Liver (tissue), 9 donors: ENCODE measurements around the gene OPA3. TPM values are rescaled to one million over a fixed set of nuclear protein-coding genes. Genes with fewer than 3 reads are reported as not detected.

ENCODE experiments used
- DNase-seq: peaks from one replicate; pipeline ENCODE4 v3.0.0-alpha.2; 2017; ENCODE audit warnings: low spot score
- H3K27ac ChIP-seq, 2 donors: one replicate each; pipeline ENCODE4 v1.7.0; 2013; ENCODE audit warnings: inconsistent platforms in 2 of 2, low read length in 2 of 2, control low read depth in 1 of 2, low read depth in 1 of 2, mild to moderate bottlenecking in 1 of 2
- H3K27me3 ChIP-seq, 4 donors: one replicate each; pipeline versions ENCODE4 v1.6.1 to v1.7.0; 2013; ENCODE audit warnings: low read length in 3 of 4, inconsistent platforms in 1 of 4, mild to moderate bottlenecking in 1 of 4, moderate library complexity in 1 of 4; ENCODE audit not compliant: control insufficient read depth in 4 of 4, insufficient read depth in 4 of 4
- H3K36me3 ChIP-seq, 4 donors: one replicate each; pipeline versions ENCODE4 v1.6.1 to v1.7.0; 2013; ENCODE audit warnings: low read length in 3 of 4, mild to moderate bottlenecking in 3 of 4, low read depth in 1 of 4, moderate library complexity in 1 of 4; ENCODE audit not compliant: control insufficient read depth in 4 of 4, insufficient read depth in 3 of 4
- H3K4me1 ChIP-seq, 4 donors: one replicate each; pipeline versions ENCODE4 v1.6.1 to v1.7.0; 2013; ENCODE audit warnings: low read length in 3 of 4, mild to moderate bottlenecking in 3 of 4, moderate library complexity in 1 of 4; ENCODE audit not compliant: control insufficient read depth in 4 of 4, insufficient read depth in 4 of 4
- H3K4me3 ChIP-seq, 3 donors: one replicate each; pipeline versions ENCODE4 v1.6.1 to v1.7.0; 2013; ENCODE audit warnings: low read length in 3 of 3, control low read depth in 1 of 3, low read depth in 1 of 3, mild to moderate bottlenecking in 1 of 3
- H3K9ac ChIP-seq, 2 donors: one replicate each; pipeline ENCODE4 v1.7.0; 2013; ENCODE audit warnings: low read length in 2 of 2, mild to moderate bottlenecking in 2 of 2, moderate library complexity in 2 of 2, control low read depth in 1 of 2, low read depth in 1 of 2
- H3K9me3 ChIP-seq, 4 donors: one replicate each; pipeline versions ENCODE4 v1.6.1 to v1.7.0; 2013; ENCODE audit warnings: low read length in 3 of 4; ENCODE audit not compliant: control insufficient read depth in 4 of 4
- EGR1 ChIP-seq, 2 donors: IDR thresholded peaks; 2 replicates each; pipeline ENCODE4 v1.6.1; 2016 to 2018; ENCODE audit warnings: antibody characterized with exemption in 2 of 2, low read depth in 2 of 2
- FOXA1 ChIP-seq: IDR thresholded peaks from 2 replicates; pipeline ENCODE4 v1.6.1; 2016; ENCODE audit warnings: antibody characterized with exemption
- GABPA ChIP-seq, 2 donors: IDR thresholded peaks in 1 of 2; conservative IDR thresholded peaks in 1 of 2; 2 replicates each; pipeline ENCODE4 v1.6.1; 2016; ENCODE audit warnings: antibody characterized with exemption in 2 of 2, mild to moderate bottlenecking in 1 of 2, moderate library complexity in 1 of 2
- HNF4A ChIP-seq, 2 donors: conservative IDR thresholded peaks; 2 replicates each; pipeline ENCODE4 v1.6.1; 2016; ENCODE audit warnings: antibody characterized with exemption in 2 of 2, mild to moderate bottlenecking in 2 of 2
- HNF4G ChIP-seq: IDR thresholded peaks from 2 replicates; pipeline ENCODE4 v1.6.1; 2016; ENCODE audit warnings: antibody characterized with exemption
- JUND ChIP-seq, 2 donors: IDR thresholded peaks; 2 replicates each; pipeline ENCODE4 v1.6.1; 2016; ENCODE audit warnings: antibody characterized with exemption in 2 of 2
- MAX ChIP-seq: IDR thresholded peaks from 2 replicates; pipeline ENCODE4 v1.6.1; 2016; ENCODE audit warnings: antibody characterized with exemption
- NR2F2 ChIP-seq: IDR thresholded peaks from 2 replicates; pipeline ENCODE4 v1.6.1; 2016; ENCODE audit warnings: antibody characterized with exemption
- RAD21 ChIP-seq, 2 donors: IDR thresholded peaks; 2 replicates each; pipeline ENCODE4 v1.6.1; 2016; ENCODE audit warnings: antibody characterized with exemption in 2 of 2, mild to moderate bottlenecking in 2 of 2
- RXRA ChIP-seq, 2 donors: IDR thresholded peaks; 2 replicates each; pipeline ENCODE4 v1.6.1; 2017 to 2018; ENCODE audit warnings: antibody characterized with exemption in 2 of 2, mild to moderate bottlenecking in 1 of 2
- TAF1 ChIP-seq: conservative IDR thresholded peaks from 2 replicates; pipeline ENCODE4 v1.6.1; 2016; ENCODE audit warnings: antibody characterized with exemption, mild to moderate bottlenecking
- YY1 ChIP-seq: IDR thresholded peaks from 2 replicates; pipeline ENCODE4 v1.6.1; 2016; ENCODE audit warnings: antibody characterized with exemption, mild to moderate bottlenecking
- WGBS: extraction: QIAGEN DNeasy Blood & Tissue Kit; methylation state at CpG from one replicate; pipeline ENCODE4 v1.1.7; 2013; 5-methylcytosine and 5-hydroxymethylcytosine counted together
- polyA plus RNA-seq, 2 donors: library from polyadenylated mRNA; stranded (reverse) in 1 of 2; unstranded in 1 of 2; fragments of 200-250 nt in 1 of 2; fragments of >200 nt in 1 of 2; fragmentation: Nextera tagmentation in 1 of 2; extraction: Ambion mirVana in 1 of 2; gene quantifications; one replicate each; pipeline versions ENCODE4 v1.2.1 to v1.2.3, GENCODE V29; 2013 to 2015
- total RNA-seq, 2 donors: library from RNA; depleted of rRNA; stranded (reverse); fragments of >200 nt; gene quantifications; one replicate each; pipeline ENCODE4 v1.2.3, GENCODE V29; 2014
- TF ChIP-seq, protein P1 (sequence below): IDR thresholded peaks from 2 replicates; pipeline ENCODE4 v1.6.1; 2016; ENCODE audit warnings: antibody characterized with exemption
- TF ChIP-seq, protein P2 (sequence below): fragments of 150-350 bp; IDR thresholded peaks from 2 replicates; pipeline ENCODE4 v1.5.1; 2017; ENCODE audit warnings: improper control_type of control experiment, low read depth, low read length; ENCODE audit not compliant: missing input control
- donor health status: healthy.
- donor health status: healthy.
- donor health status: healthy.
- donor health status: healthy.
- donor health status: healthy.

Gene OPA3
- total and polyA plus RNA-seq, 4 donors: 3.8 to 9.4 (median 6.2) TPM

DNA sequence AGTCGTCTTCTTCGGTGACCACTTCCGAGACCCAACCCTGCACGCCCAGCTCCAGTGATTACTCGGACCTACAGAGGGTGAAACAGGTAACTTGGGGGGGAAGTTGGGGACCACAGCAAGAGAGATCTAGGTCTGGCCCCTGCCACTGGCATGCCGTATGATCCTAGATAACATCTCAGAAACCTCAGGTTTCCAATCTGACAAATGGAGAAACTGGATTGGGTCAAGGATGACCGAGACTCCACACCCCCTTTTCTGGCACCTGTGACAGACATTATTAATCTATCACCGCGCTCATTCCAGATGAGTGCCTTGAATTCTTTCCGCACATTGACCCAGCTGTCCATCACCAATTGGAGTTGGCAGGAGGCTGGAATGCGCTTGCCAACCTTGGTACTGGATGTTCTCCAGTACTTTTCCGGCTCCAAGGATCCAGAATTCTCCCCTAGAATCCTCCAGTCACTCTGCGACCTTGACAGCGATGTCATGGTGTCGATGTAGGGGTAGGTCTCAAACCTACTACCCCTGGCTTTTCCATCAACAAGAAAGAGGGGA, 60.0 kb downstream of the OPA3 start:
- Histone ChIP-seq H3K36me3 (peaks cover 1 to 23% (median 9%) of the 10 kb centered on the region in 4 donors), H3K4me3 (no peak overlapping the region), H3K9ac (no peak overlapping the region), H3K27ac (no peak overlapping the region), H3K4me1 (peaks cover 5 to 23% (median 9%) of the 10 kb centered on the region in 4 donors), H3K9me3 (no peaks in the 10 kb centered on the region), H3K27me3 (no peaks in the 10 kb centered on the region)
- 66% methylated on average over 15 of the region's 15 CpGs for WGBS
- no peak for DNase-seq
- TF ChIP-seq JUND (IDR thresholded peaks at IDR 0.05) (no peak), MAX (no peak), RAD21 (IDR thresholded peaks at IDR 0.05) (no peak), NR2F2 (no peak), TAF1 (no peak), HNF4A (conservative IDR thresholded peaks at IDR 0.05) (peak; percentile 9 to 19), EGR1 (IDR thresholded peaks at IDR 0.05; ENCODE audit: low read depth in 2 of 2) (no peak), GABPA (IDR thresholded peaks at IDR 0.05 in 1 of 2, conservative IDR thresholded peaks at IDR 0.05 in 1 of 2) (no peak), RXRA (IDR thresholded peaks at IDR 0.05) (peak in 1 of 2 donors; percentile 16), HNF4G (no peak)
- TF ChIP-seq, protein P1, sequence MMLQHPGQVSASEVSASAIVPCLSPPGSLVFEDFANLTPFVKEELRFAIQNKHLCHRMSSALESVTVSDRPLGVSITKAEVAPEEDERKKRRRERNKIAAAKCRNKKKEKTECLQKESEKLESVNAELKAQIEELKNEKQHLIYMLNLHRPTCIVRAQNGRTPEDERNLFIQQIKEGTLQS: no peak
- TF ChIP-seq, protein P2, sequence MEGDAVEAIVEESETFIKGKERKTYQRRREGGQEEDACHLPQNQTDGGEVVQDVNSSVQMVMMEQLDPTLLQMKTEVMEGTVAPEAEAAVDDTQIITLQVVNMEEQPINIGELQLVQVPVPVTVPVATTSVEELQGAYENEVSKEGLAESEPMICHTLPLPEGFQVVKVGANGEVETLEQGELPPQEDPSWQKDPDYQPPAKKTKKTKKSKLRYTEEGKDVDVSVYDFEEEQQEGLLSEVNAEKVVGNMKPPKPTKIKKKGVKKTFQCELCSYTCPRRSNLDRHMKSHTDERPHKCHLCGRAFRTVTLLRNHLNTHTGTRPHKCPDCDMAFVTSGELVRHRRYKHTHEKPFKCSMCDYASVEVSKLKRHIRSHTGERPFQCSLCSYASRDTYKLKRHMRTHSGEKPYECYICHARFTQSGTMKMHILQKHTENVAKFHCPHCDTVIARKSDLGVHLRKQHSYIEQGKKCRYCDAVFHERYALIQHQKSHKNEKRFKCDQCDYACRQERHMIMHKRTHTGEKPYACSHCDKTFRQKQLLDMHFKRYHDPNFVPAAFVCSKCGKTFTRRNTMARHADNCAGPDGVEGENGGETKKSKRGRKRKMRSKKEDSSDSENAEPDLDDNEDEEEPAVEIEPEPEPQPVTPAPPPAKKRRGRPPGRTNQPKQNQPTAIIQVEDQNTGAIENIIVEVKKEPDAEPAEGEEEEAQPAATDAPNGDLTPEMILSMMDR: no peak

- DNase-seq: peak; percentile 80
- Histone ChIP-seq H3K4me3 (no peak overlapping the region), H3K9ac (no peak overlapping the region), H3K27ac (no peak overlapping the region), H3K4me1 (peaks cover 3 to 18% (median 9%) of the 10 kb centered on the region in 4 donors), H3K9me3 (no peaks in the 10 kb centered on the region), H3K36me3 (peaks cover 1 to 23% (median 11%) of the 10 kb centered on the region in 4 donors), H3K27me3 (no peaks in the 10 kb centered on the region)
- TF ChIP-seq FOXA1: no peak
- peak in 1 of 2 donors; percentile 23 for TF ChIP-seq RXRA (IDR thresholded peaks at IDR 0.05)
- TF ChIP-seq HNF4A (conservative IDR thresholded peaks at IDR 0.05): no peak
- TF ChIP-seq, protein P2: peak; percentile 95
- peak; percentile 18 for TF ChIP-seq YY1
- peak; percentile 96 for TF ChIP-seq RAD21 (IDR thresholded peaks at IDR 0.05)
- 70% methylated on average over 9 of the region's 9 CpGs for WGBS
Measured at GRCh38 chr19:45523642-45524256, 60.9 kb downstream of the OPA3 start.
